ENCODE measurements around the gene RASGRP1.

RASGRP1 gene

GRCh38 chr15:38534691-38535090 lies 29.9 kb downstream of the RASGRP1 start:
- no peak overlapping the region for H3K27ac ChIP-seq
- TF ChIP-seq, protein P1, sequence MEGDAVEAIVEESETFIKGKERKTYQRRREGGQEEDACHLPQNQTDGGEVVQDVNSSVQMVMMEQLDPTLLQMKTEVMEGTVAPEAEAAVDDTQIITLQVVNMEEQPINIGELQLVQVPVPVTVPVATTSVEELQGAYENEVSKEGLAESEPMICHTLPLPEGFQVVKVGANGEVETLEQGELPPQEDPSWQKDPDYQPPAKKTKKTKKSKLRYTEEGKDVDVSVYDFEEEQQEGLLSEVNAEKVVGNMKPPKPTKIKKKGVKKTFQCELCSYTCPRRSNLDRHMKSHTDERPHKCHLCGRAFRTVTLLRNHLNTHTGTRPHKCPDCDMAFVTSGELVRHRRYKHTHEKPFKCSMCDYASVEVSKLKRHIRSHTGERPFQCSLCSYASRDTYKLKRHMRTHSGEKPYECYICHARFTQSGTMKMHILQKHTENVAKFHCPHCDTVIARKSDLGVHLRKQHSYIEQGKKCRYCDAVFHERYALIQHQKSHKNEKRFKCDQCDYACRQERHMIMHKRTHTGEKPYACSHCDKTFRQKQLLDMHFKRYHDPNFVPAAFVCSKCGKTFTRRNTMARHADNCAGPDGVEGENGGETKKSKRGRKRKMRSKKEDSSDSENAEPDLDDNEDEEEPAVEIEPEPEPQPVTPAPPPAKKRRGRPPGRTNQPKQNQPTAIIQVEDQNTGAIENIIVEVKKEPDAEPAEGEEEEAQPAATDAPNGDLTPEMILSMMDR (conservative IDR thresholded peaks at IDR 0.05), result no peak

DNA sequence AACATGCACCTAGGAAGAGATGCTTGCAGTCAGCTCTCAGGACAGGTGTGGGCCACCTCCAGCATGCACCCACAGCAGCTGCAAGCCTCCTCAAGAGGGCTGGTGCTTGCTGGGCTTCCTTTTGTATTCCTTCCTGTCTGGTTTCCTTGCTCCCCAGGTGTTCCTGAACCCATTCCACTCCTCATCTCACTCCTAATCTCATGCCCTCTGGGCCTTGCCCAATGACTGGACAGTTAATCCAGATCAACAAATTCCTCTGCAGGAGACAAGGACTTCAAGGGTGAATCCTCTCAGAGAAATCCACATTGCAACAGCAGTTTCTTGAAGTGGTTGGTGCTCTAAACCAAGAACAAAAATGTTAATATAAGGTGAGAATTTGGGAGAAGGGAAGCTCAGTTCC lies 30.7 kb downstream of the RASGRP1 start:
- TF ChIP-seq, protein P1 (conservative IDR thresholded peaks at IDR 0.05), result no peak
- H3K27ac ChIP-seq, result no peak overlapping the region

- TF ChIP-seq, protein P1 (conservative IDR thresholded peaks at IDR 0.05), result no peak
- no peak overlapping the region for H3K27ac ChIP-seq
Observed at GRCh38 chr15:38533416-38533915, 31.1 kb downstream of the RASGRP1 start.

- H3K27ac ChIP-seq, result no peak overlapping the region
- TF ChIP-seq, protein P1 (conservative IDR thresholded peaks at IDR 0.05), result no peak
Observed at GRCh38 chr15:38532728-38533127, 31.9 kb downstream of the RASGRP1 start.

DNA sequence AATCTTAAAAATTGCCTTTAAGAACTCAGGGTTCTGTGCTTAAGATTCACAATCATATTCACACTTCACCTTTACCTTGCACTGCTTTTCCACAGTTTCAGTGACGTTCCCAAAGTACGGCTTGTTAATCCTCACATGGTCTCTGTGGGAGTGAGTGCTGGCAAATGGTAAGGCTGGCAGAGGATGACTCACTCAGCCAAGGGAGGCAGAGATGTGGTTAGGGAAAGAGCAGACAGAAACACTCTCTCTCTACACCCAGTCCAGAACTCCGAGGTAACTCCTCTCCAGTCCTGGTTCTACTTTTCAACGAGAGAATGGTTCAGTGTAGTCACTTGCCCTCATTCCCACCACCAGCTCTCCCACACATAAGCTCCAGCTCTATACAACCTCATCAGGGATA lies 33.1 kb downstream of the RASGRP1 start:
- H3K27ac ChIP-seq, result no peak overlapping the region
- TF ChIP-seq, protein P1 (conservative IDR thresholded peaks at IDR 0.05), result no peak

DNA sequence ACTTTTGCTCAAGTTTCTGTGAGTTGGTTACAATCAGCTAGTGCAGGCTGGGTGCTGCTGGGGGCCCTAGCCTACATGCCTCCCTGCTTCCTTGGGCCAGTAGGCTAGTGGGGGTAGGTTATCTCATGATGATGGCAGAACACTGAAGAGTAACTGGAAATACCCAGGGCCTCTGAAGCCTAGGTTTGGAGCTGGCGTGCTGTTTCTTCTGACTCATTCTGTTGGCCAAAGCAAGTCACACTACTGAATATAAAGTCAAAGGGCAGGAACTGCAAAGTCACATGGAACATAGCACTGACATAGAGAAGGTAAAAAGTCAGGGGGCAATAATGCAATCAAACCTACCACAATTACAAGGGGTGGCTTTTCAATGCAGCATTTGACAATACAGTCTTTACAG lies 34.5 kb downstream of the RASGRP1 start:
- TF ChIP-seq, protein P1 (conservative IDR thresholded peaks at IDR 0.05), result no peak
- no peak overlapping the region for H3K27ac ChIP-seq

DNA sequence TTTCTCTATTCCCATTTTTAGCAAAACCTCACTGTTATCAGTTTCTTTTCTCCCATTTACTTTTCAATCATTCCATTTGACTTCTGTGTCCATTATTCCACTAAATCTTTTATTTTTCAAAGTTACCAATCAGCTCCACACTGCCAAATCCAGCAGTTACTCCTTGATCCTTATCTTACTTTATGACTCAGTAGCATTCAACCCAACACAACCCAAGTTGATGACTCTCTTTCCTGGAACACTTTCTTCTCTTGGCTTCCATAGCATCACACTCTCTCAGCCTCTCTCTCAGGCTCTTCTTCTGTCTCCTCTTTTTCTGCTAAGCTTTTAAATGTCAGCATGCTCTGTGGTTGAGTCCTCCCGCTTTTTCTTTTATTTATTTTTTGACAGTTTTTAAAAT lies 36.3 kb downstream of the RASGRP1 start:
- TF ChIP-seq, protein P1 (conservative IDR thresholded peaks at IDR 0.05), result no peak
- no peak overlapping the region for H3K27ac ChIP-seq

Measured in VCaP (cell line).